A673 (cell line): ENCODE measurements around the gene IGFBP5. TPM values are rescaled to one million over a fixed set of nuclear protein-coding genes. Genes with fewer than 3 reads are reported as not detected.

ENCODE experiments used
- BruUV-seq: library from RNA; stranded (reverse); fragments of 400-500 nt; replicated peaks from 2 replicates; lab custom pipeline; 2021; lab: Mats Ljungman, UMichigan
- CTCF ChIA-PET: fragments of 300-600 bp; sonication (Branson Sonifier 250); formaldehyde crosslinking; loops from one replicate; lab custom pipeline; 2022; ENCODE audit warnings: antibody characterized with exemption; lab: Charles Lee
- POLR2A ChIA-PET: fragments of 300-600 bp; sonication (Branson Sonifier 250); formaldehyde crosslinking; loops from one replicate; lab custom pipeline; 2022; ENCODE audit warnings: antibody characterized with exemption; ENCODE audit not compliant: low non-redundant PET; lab: Charles Lee
- DNase-seq: peaks from one replicate; pipeline ENCODE4 v3.0.0-alpha.2; 2015; ENCODE audit warnings: low spot score
- H3K27ac ChIP-seq: fragments of 200-600 bp; sonication (generic); 2 replicates; pipeline ENCODE4 v1.5.1; 2016; ENCODE audit warnings: mixed run types, low read depth, mild to moderate bottlenecking, mixed read lengths, antibody characterized with exemption, low read length; ENCODE audit not compliant: poor library complexity, severe bottlenecking
- H3K27me3 ChIP-seq: fragments of 200-600 bp; sonication (generic); replicated peaks from 2 replicates; pipeline ENCODE4 v1.6.1; 2017; ENCODE audit warnings: mixed run types, low read depth, mild to moderate bottlenecking, mixed read lengths, antibody characterized with exemption, low read length; ENCODE audit not compliant: insufficient read depth, poor library complexity
- H3K36me3 ChIP-seq: fragments of 200-600 bp; sonication (generic); 2 replicates; pipeline ENCODE4 v1.6.1; 2016; ENCODE audit warnings: mixed run types, mild to moderate bottlenecking, mixed read lengths, antibody characterized with exemption, low read length; ENCODE audit not compliant: insufficient read depth, poor library complexity, severe bottlenecking
- H3K4me1 ChIP-seq: fragments of 200-600 bp; sonication (generic); 2 replicates; pipeline ENCODE4 v1.6.1; 2017; ENCODE audit warnings: mixed run types, mild to moderate bottlenecking, mixed read lengths, antibody characterized with exemption, low read length; ENCODE audit not compliant: insufficient read depth, poor library complexity, severe bottlenecking
- H3K4me3 ChIP-seq: fragments of 200-600 bp; sonication (generic); 2 replicates; pipeline ENCODE4 v1.5.1; 2016; ENCODE audit warnings: low read depth, mixed run types, mild to moderate bottlenecking, mixed read lengths, low read length; ENCODE audit not compliant: poor library complexity, severe bottlenecking
- H3K9me3 ChIP-seq: fragments of 200-600 bp; sonication (generic); 2 replicates; pipeline ENCODE4 v1.6.1; 2016; ENCODE audit warnings: mixed run types, low read depth, mild to moderate bottlenecking, mixed read lengths, antibody characterized with exemption, low read length; ENCODE audit not compliant: poor library complexity, severe bottlenecking
- EZH2 ChIP-seq: fragments of 200-600 bp; sonication (generic); IDR thresholded peaks from 2 replicates; pipeline ENCODE4 v1.6.1; 2017; ENCODE audit warnings: borderline replicate concordance, low read depth, mild to moderate bottlenecking, mixed read lengths, antibody characterized with exemption, low read length; ENCODE audit not compliant: poor library complexity, severe bottlenecking
- intact Hi-C: fragments of 100-400 bp; cut with micrococcal nuclease; formaldehyde crosslinking; loops from one replicate; pipeline ENCODE4 v1.10.0; 2022; ENCODE audit not compliant: unreplicated experiment
- total RNA-seq: library from RNA; stranded (reverse); gene quantifications from 2 replicates; pipeline ENCODE4 v1.2.3, GENCODE V29; 2021
- TF ChIP-seq, protein P1 (sequence below): fragments of 300-800, 200-600 bp; sonication (generic); conservative IDR thresholded peaks from 2 replicates; pipeline ENCODE4 v1.5.1; 2017; ENCODE audit warnings: low read depth, mild to moderate bottlenecking, antibody characterized with exemption, low read length, moderate library complexity, mixed read lengths

IGFBP5 gene
- total RNA-seq, 1 experiment from 2014 or later: 5.4 TPM

DNA sequence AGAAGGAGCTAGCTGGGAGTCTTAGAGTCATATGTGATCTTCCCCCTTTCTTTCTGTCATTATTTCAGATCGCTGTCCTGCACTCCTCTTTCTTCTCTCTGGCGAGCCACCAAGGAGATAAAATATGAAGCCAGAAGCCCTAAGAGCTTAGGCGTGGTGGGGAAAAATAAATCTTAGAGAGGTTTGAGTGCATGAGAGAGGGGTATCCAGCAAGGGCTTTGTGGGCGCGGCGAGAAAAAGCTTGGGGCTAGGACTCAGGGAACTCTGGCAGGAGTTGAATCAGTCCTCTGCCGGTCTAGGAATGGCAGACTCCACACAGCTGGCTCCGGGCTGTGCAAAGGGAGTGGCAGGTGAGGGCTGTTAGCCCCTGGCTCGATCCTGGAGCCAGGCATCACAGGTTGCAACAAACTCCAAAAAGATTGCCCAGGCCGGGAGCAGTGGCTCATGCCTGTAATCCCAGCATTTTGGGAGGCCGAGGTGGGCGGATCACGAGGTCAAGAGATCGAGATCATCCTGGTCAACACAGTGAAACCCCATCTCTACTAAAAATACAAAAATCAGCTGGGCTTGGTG lies 20.1 kb upstream of the IGFBP5 start:
- H3K4me3 ChIP-seq: no peak overlapping the region
- no peaks in the 10 kb centered on the region for H3K9me3 ChIP-seq
- TF ChIP-seq, protein P1, sequence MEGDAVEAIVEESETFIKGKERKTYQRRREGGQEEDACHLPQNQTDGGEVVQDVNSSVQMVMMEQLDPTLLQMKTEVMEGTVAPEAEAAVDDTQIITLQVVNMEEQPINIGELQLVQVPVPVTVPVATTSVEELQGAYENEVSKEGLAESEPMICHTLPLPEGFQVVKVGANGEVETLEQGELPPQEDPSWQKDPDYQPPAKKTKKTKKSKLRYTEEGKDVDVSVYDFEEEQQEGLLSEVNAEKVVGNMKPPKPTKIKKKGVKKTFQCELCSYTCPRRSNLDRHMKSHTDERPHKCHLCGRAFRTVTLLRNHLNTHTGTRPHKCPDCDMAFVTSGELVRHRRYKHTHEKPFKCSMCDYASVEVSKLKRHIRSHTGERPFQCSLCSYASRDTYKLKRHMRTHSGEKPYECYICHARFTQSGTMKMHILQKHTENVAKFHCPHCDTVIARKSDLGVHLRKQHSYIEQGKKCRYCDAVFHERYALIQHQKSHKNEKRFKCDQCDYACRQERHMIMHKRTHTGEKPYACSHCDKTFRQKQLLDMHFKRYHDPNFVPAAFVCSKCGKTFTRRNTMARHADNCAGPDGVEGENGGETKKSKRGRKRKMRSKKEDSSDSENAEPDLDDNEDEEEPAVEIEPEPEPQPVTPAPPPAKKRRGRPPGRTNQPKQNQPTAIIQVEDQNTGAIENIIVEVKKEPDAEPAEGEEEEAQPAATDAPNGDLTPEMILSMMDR: no peak
- no peak for TF ChIP-seq EZH2
- no peak overlapping the region for H3K27ac ChIP-seq
- intact Hi-C loops: no loop called here
- no peaks in the 10 kb centered on the region for H3K36me3 ChIP-seq
- no peak for DNase-seq
- H3K27me3 ChIP-seq: no peaks in the 10 kb centered on the region
- CTCF ChIA-PET: no interaction called here
- POLR2A ChIA-PET: no interaction called here
- BruUV-seq: no TSS peak
- H3K4me1 ChIP-seq: peaks cover 10% of the 10 kb centered on the region

- CTCF ChIA-PET: no interaction called here
- BruUV-seq: no TSS peak
- no peak overlapping the region for H3K4me3 ChIP-seq
Observed at GRCh38 chr2:216714376-216714775, 19.0 kb upstream of the IGFBP5 start.

DNA sequence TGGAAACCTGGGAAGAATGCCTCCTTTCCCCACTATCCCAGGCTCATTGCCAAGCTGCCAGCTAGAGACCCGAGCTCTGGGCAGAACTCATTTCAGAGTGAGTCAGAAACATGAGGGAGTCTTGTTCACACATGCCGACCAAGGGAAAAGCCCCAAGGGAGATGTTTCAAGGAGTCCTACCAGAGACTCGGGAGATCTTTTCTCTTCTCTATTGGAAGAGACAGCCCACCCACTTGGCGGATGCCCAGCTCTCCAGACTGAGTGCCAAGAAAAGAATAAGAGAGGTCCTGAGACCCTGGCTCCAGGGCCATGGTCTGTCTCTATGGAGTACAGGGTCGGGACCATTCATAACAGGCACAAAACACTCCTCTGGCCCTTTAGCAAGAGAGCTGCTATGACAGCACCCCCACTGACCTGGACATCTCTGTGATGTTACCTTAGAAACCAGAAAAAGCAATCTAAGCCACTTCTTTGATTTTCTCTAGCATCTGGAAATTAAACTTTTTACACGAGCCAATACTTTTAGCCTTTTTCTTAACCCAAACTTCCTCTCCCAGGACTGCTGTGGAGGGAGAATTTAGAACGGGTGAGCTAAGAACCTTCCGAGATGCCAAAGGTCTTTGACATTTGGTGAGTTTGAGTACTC lies 18.5 kb upstream of the IGFBP5 start:
- BruUV-seq: no TSS peak
- intact Hi-C loops: no loop called here
- TF ChIP-seq, protein P1: no peak
- TF ChIP-seq EZH2: no peak
- Histone ChIP-seq H3K4me1 (peaks cover 10% of the 10 kb centered on the region), H3K4me3 (no peak overlapping the region), H3K36me3 (no peaks in the 10 kb centered on the region), H3K27me3 (no peaks in the 10 kb centered on the region), H3K27ac (no peak overlapping the region), H3K9me3 (peaks cover 2% of the 10 kb centered on the region)
- peak; percentile 90 for DNase-seq
- ChIA-PET CTCF (no interaction called here), POLR2A (no interaction called here)

More at GRCh38 chr2:216714376-216714775, 19.0 kb upstream of the IGFBP5 start:
- no peaks in the 10 kb centered on the region for H3K27me3 ChIP-seq
- no peak for DNase-seq
- H3K9me3 ChIP-seq: peaks cover under 1% of the 10 kb centered on the region
- POLR2A ChIA-PET: no interaction called here
- intact Hi-C loops: no loop called here
- peaks cover 10% of the 10 kb centered on the region for H3K4me1 ChIP-seq
- no peak overlapping the region for H3K27ac ChIP-seq
- TF ChIP-seq, protein P1: no peak
- no peak for TF ChIP-seq EZH2
- no peaks in the 10 kb centered on the region for H3K36me3 ChIP-seq
